H7 (cell line): ENCODE measurements around the gene NPLOC4. TPM values are rescaled to one million over a fixed set of nuclear protein-coding genes. Genes with fewer than 3 reads are reported as not detected.

ENCODE experiments used
- DNase-seq: peaks from one replicate; pipeline ENCODE4 v3.0.0; 2012
- H3K27me3 ChIP-seq: 2 replicates; pipeline ENCODE4 v1.6.0; 2011; ENCODE audit warnings: mild to moderate bottlenecking, low read length; ENCODE audit not compliant: control insufficient read depth, insufficient read depth
- H3K36me3 ChIP-seq: replicated peaks from 2 replicates; pipeline ENCODE4 v1.5.1; 2011; ENCODE audit warnings: low read length; ENCODE audit not compliant: control insufficient read depth, insufficient read depth
- H3K4me3 ChIP-seq: 2 replicates; pipeline ENCODE4 v1.5.1; 2011; ENCODE audit warnings: low read depth, mild to moderate bottlenecking, control low read depth, low read length, moderate library complexity; ENCODE audit not compliant: insufficient read depth
- total RNA-seq: library from RNA; depleted of rRNA; stranded (reverse); fragments of >200 nt; shearing (Covaris generic); gene quantifications from 2 replicates; pipeline ENCODE4 v1.2.3, GENCODE V29; 2014

Gene NPLOC4
- total RNA-seq, 1 experiment from 2014 or later, result 64.5 TPM

GRCh38 chr17:81563861-81564586 lies 72.9 kb downstream of the NPLOC4 start:
- peaks cover 34% of the 10 kb centered on the region for H3K36me3 ChIP-seq
- H3K4me3 ChIP-seq, result no peak overlapping the region
- DNase-seq, result no peak
- H3K27me3 ChIP-seq, result no peaks in the 10 kb centered on the region

DNA sequence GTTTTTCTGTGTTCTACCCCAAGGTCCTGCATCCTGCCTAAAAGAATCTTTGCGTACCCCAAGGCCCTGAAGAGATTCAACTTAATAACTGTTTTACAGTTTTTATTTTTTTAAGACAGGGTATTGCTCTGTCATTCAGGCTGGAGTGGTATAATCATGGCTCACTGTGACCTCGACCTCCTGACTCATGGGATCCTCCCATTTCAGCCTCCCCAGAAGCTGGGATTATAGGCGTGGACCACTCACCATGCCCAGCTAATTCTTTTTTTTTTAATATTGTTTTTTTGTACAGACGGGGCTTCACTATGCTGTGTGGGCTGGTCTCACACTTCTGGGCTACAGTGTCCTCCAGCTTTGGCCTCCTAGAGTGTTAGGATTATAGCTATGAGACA lies 75.4 kb downstream of the NPLOC4 start:
- peaks cover 29% of the 10 kb centered on the region for H3K36me3 ChIP-seq
- DNase-seq, result no peak
- no peaks in the 10 kb centered on the region for H3K27me3 ChIP-seq

DNA sequence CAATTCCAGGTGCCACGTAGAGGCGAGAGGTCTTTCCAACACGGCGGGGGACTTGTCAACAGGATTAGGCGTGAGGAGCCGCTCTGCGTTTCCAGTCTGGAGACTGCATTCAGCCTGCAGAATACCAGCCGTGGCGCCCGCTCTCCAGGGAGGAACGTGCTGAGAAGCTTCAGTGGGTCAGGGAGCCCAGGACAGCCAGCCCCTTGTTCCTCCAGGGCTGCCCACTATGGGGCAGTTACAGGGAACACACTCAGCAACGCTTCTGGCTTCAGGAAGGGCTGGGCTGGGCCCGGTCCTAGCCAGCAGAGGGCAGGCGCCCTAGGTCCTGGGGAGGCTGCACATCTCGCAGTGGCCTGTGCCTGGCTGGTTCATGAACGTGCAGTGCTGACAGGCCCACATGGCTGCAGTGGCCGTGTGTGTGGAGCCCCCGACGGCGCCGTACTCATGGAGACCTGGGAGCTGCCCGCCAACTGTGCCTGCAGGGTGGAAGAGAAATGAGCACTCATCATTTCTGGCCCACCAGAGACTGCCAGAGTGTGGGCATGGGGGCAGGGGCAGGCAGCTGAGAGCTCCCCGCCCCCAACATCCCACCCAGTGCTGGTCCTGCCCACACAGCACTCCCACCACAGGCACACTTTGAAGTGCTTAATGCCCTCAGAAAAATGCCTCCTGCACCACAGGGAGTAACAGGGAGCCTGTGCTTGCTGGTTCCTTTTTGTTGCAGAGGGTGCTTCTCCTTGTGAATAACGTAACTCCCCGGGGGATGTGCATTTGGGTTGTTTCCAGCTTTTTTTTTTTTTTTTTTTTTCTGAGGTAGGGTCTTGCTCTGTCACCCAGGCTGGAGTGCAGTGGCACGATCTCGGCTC lies 77.7 kb downstream of the NPLOC4 start:
- H3K4me3 ChIP-seq, result no peak overlapping the region
- DNase-seq, result peak; percentile 84
- peaks cover 17% of the 10 kb centered on the region for H3K36me3 ChIP-seq
- no peaks in the 10 kb centered on the region for H3K27me3 ChIP-seq

More for the DNA sequence above, 75.4 kb downstream of the NPLOC4 start:
- H3K4me3 ChIP-seq, result no peak overlapping the region

DNA sequence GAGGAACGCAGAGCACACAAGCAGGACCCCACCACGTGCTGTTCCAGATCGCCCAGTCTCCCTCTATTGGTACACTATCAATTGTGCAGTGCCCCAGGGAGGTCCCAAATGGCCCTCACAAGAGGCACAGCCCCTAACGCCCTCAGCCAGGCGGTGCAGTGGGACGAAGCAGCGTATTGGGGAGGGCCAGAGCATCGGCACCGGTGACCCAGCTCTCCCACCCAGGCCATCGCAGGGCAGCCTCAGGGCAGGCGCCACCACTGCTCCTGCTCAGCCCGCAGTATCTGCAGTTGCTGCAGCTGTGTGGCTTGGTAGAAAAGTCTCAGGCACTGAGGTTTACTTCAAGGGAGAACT lies 78.8 kb downstream of the NPLOC4 start:
- peaks cover 11% of the 10 kb centered on the region for H3K36me3 ChIP-seq
- peak; percentile 69 for DNase-seq
- H3K4me3 ChIP-seq, result no peak overlapping the region
- H3K27me3 ChIP-seq, result no peaks in the 10 kb centered on the region

- DNase-seq, result no peak
- H3K36me3 ChIP-seq, result peaks cover 10% of the 10 kb centered on the region
- no peaks in the 10 kb centered on the region for H3K27me3 ChIP-seq
- no peak overlapping the region for H3K4me3 ChIP-seq
These were observed 79.4 kb downstream of the NPLOC4 start for GRCh38 chr17:81557276-81558114.

DNA sequence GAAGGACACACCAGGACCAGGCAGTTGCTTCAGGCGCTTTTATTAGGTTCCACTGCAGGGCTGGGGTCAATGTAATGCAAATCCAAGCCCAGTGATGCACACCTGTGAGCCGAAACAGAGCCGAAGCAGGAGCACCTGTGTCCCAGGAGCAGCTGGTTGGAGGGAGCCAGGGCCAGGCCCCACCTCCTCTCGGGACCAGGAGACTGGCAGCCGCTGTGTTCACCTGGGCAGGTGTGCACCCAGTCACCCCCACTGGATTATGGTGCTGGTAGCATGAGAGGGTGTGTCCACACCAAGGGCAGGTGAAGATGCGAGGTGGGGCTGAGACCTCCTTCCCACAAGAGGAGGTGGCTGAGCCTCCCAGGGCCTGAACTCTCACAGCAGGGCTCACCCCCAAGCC lies 80.0 kb downstream of the NPLOC4 start:
- no peak overlapping the region for H3K4me3 ChIP-seq
- peaks cover 9% of the 10 kb centered on the region for H3K36me3 ChIP-seq
- no peak for DNase-seq
- H3K27me3 ChIP-seq, result no peaks in the 10 kb centered on the region

DNA sequence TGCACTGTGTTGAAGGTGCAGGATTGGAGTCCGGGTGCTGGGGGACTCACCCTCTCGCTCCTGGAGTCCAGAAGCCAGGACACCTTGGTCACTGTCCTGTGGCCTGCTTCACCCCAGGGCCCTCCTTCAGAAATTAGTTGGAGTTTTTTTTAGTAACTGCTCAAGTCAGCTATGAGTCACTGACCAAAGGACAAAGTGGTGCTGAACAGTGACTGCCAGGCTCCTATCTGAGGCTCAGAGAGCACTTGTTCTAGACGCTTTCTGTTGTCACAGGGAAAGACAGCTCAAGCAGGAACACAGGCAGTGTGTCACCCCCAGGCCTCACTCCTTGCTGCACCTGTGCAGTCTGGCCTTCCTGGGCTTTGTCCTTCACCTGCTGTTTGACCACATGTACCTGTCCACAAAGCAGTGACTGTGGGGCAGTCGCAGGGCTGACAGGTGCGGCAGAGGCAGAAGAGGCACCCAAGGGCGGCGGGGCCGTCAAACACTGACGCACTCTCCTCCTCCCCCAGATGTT lies 80.7 kb downstream of the NPLOC4 start:
- Histone ChIP-seq H3K36me3 (peaks cover 8% of the 10 kb centered on the region), H3K4me3 (no peak overlapping the region), H3K27me3 (no peaks in the 10 kb centered on the region)
- DNase-seq, result no peak

DNA sequence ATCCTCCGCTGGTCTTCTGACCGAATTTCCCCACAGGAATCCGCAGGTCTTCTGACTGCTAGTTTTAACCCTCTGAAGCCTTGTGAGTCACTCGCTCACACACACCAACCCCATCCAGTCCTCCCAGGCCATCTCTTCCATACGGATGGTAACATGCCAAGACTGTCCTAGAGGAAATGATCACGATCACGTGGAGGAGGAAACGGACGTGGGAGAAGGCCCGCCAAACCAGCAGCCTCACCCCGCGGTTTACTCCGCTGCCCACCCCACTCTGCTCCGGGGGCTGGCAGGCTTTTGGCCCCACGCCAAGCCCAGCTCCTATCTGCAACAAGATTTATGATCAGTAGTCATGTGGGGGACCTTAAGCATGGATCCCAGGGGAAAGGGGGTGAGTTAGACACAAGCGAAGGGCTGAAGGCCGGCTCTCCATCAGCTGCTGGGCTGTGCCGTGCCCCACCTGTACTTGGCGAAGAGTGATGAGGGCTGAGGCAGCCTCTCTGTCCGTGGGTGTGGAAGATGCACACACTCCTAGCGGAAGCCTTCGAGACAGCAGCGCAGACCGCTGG lies 83.2 kb downstream of the NPLOC4 start:
- H3K4me3 ChIP-seq, result peak overlapping the region; percentile 96
- no peak for DNase-seq

DNA sequence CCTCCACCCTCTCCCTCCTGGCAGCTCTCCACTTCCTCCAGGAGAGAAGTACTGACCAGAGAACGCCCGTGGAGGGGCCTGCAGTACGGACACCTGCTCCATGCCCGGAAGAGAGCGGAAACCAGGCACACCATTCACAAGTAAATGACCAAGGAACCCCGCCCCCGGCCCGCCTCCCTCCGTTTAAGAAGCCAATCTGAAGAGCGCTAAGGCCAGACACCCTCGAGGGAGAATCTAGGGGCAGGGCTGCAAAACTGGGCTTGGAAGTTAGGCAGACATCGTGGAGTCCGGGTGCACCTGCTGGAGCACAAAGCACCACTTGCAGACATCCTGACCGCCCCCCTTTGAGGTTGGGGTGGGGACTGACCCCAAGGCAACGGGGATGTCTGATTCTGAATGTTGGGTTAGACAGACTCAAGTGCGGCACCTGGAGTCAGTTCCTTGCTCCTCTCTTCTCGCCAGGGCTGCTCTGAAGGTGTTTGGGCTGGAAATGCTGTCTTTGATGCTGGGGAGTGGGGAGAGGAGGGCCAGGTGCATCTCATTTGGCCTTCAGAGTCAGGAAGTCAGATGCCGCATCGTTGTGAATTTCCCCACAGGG lies 83.8 kb downstream of the NPLOC4 start:
- Histone ChIP-seq H3K27me3 (no peaks in the 10 kb centered on the region), H3K4me3 (peak overlapping the region; percentile 96), H3K36me3 (peaks cover 8% of the 10 kb centered on the region)
- peak; percentile 96 for DNase-seq

More for the DNA sequence above, 83.2 kb downstream of the NPLOC4 start:
- peaks cover 9% of the 10 kb centered on the region for H3K36me3 ChIP-seq
- H3K27me3 ChIP-seq, result no peaks in the 10 kb centered on the region

GRCh38 chr17:81552244-81553017 lies 84.5 kb downstream of the NPLOC4 start, which contains the start of gene FAAP100:
TSS of gene FAAP100 (minus strand) at chr17:81552353. CDS start at chr17:81552330, 23 bp downstream.
- H3K4me3 ChIP-seq, result peak within 1 kb of the TSS; percentile 96
- peak; percentile 99 for DNase-seq
- H3K27me3 ChIP-seq, result no peaks in the 10 kb centered on the region
- H3K36me3 ChIP-seq, result peaks cover 6% of the 10 kb centered on the region

DNA sequence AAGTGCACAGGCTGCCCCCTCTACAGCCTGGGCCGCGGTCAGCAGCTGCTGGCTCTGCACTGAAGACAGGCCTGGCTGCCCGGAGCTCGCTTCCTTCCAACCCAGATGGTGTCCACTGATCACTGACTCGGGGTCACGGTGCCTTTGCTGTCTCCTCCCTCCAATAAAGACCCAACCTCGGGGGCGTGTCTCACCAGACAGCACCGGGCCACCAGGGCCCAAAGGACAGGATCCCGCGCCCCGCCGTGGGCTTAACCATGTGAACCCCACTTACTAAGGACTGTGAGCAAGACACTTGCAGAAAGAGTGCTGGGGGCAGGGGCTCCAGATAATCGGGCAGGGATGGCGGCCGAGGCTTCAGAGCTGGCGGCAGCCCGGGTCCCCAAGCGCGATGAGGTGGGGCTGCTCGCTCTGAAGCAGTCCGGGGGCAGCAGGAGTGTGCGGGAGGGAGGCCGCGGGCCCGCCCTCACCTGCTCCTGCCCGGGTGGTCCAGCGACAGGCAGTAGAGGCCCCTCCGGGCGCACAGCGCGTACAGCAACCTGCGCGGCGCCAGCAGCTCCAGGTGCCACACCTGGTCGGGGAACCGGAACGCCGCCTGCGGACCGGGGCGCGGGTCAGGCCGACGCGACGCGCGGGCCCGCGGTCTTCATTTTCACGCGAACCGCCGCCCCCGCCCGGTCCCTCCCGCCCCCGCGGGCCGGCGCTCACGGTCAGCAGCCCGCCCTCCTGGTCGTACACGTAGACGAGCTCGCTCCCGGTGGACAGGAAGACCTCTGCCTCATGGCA lies 85.3 kb downstream of the NPLOC4 start:
- H3K4me3 ChIP-seq, result peak overlapping the region; percentile 96
- peak; percentile 87 for DNase-seq
- H3K27me3 ChIP-seq, result no peaks in the 10 kb centered on the region

GRCh38 chr17:81550830-81551457 lies 86.0 kb downstream of the NPLOC4 start:
- peak; percentile 62 for DNase-seq
- peak overlapping the region; percentile 96 for H3K4me3 ChIP-seq

More for the DNA sequence above, 85.3 kb downstream of the NPLOC4 start:
- H3K36me3 ChIP-seq, result peaks cover 10% of the 10 kb centered on the region

More at GRCh38 chr17:81550830-81551457, 86.0 kb downstream of the NPLOC4 start:
- Histone ChIP-seq H3K36me3 (peaks cover 13% of the 10 kb centered on the region), H3K27me3 (no peaks in the 10 kb centered on the region)
